ENCODE measurements around the gene ACER1. TPM values are rescaled to one million over a fixed set of nuclear protein-coding genes. Genes with fewer than 3 reads are reported as not detected.

Gene ACER1
- total and polyA plus RNA-seq, 2 of the 13 experiments (the other 11 are each of a cell fraction or from before 2014, with no cell fraction given) = not detected

DNA sequence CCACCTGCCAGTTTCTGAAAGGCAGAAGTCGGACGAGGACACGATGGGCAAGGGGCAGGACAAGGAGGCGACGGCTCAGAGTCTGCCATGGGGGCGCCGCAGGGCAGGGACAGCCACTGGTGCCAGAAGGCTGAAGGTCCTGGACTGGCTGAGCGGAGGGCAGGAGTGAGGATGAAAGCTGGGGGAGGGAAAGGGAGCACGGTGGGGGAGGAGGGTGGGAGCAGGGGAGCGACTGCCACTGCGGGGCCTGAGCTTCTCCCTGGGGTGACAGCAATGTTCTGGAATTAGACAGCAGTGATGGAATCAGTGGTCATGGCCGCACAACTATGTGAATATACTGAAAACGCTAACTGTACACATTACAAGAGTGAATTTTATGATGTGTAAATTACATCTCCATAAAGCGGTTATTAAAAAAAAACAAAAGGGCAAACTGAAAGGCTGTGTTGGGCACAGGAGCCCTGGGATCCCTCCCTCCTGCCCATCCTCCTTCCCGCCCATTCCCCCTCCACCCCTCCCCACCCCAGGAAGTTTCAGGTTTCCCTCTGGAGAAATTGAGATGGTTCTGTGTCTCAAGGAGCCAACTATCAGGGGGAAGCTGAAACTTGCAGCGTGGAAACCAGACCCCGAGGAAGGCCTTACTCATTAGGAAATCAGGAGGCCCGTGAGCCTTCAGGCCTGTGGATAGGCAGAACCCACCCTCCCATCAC, 69.5 kb downstream of the ACER1 start (continued):
- TF ChIP-seq ZNF691 (CRISPR knock-in tag; IDR thresholded peaks at IDR 0.05; ENCODE audit: borderline replicate concordance, low read depth) (no peak), ZNF431 (CRISPR knock-in tag; IDR thresholded peaks at IDR 0.05; ENCODE audit: borderline replicate concordance, low read depth) (no peak), KDM5A (IDR thresholded peaks at IDR 0.05; ENCODE audit: borderline replicate concordance, low read length) (no peak), NCOA2 (CRISPR knock-in tag; IDR thresholded peaks at IDR 0.05) (no peak), ZSCAN29 (CRISPR knock-in tag; conservative IDR thresholded peaks at IDR 0.05) (no peak)

DNA sequence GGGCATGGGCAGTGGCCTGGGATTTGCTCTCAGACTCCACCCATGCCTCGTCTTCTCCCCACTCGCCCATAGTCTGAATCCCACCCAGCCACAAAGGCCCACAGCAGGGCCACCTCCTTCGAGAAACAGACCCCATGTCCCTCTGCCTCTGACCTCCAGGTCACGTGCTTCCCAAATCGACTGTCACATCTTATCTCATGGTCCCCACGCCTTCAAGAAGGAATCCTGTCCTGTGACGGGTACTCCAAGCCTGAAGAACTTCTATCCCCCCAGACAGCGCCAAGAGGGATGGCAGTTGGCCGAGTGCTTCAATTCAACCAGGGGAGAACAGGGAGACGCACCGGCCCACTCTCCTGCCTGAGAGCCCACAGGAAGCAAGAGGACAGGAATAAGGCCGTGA, 70.1 kb downstream of the ACER1 start:
- Histone ChIP-seq H4K20me1 (ENCODE audit: insufficient read depth, low read length) (peaks cover 7% of the 10 kb centered on the region; the same call in 1 of the 2 replicates), H3K27me3 (ENCODE audit: control insufficient read depth in 1 of 2, insufficient read depth in 2 of 2, low read length in 2 of 2) (no peaks in the 10 kb centered on the region), H3K36me3 (replicated peaks in 1 of 2; ENCODE audit: control insufficient read depth in 1 of 2, insufficient read depth in 2 of 2, low read length in 2 of 2) (peaks cover 31 to 70% of the 10 kb centered on the region in 2 experiments; a peak in 4 of 5 replicates), H3K79me2 (ENCODE audit: insufficient read depth, low read length) (peaks cover 20% of the 10 kb centered on the region), H3K4me3 (replicated peaks in 1 of 3; ENCODE audit: insufficient read depth in 1 of 3, low read depth in 2 of 3, low read length in 3 of 3) (no peak overlapping the region), H3K4me2 (ENCODE audit: low read depth, low read length) (no peak overlapping the region), H3K9ac (ENCODE audit: insufficient read depth, low read depth, low read length) (no peak overlapping the region), H3K9me3 (ENCODE audit: low read length) (no peaks in the 10 kb centered on the region), H3K27ac (ENCODE audit: extremely low read length, insufficient read depth, low read length) (no peak overlapping the region), H3K4me1 (ENCODE audit: insufficient read depth, low read length) (peaks cover 22% of the 10 kb centered on the region), H2AFZ (ENCODE audit: low read length) (no peak overlapping the region)
- intact Hi-C loops (cut with micrococcal nuclease; ENCODE audit: unreplicated experiment) = no loop called here
- BruUV-seq (replicated peaks) = no TSS peak
- no peak for ATAC-seq
- DNase-seq (ENCODE audit: low spot score) = no peak
- 94% methylated on average over 10 of the region's 12 CpGs for WGBS (ENCODE audit: low lambda C conversion rate)
- in situ Hi-C loops (cut with HindIII; ENCODE audit: extremely low pct_ligation_motif_present, low pct_unique_long_range_greater_than_20kb) = no loop called here
- ChIA-PET CTCF (ENCODE audit: low intra/inter-chr PET ratio, low total read pairs) (no interaction called here), POLR2A (no interaction called here)
- FAIRE-seq = no peak
- TF ChIP-seq STAG1 (CRISPR knock-in tag; IDR thresholded peaks at IDR 0.05) (no peak), ZNF382 (CRISPR knock-in tag; IDR thresholded peaks at IDR 0.05; ENCODE audit: borderline replicate concordance) (no peak), ZNF878 (CRISPR knock-in tag; IDR thresholded peaks at IDR 0.05) (no peak), ZNF879 (CRISPR knock-in tag; IDR thresholded peaks at IDR 0.05) (no peak), SETDB1 (CRISPR knock-in tag; IDR thresholded peaks at IDR 0.05; ENCODE audit: borderline replicate concordance) (no peak), HOXA3 (CRISPR knock-in tag; IDR thresholded peaks at IDR 0.05) (no peak), ATF2 (CRISPR knock-in tag; IDR thresholded peaks at IDR 0.05) (no peak), ZNF713 (CRISPR knock-in tag; IDR thresholded peaks at IDR 0.05) (no peak), FOXA1 (IDR thresholded peaks at IDR 0.05) (no peak), FOXA1 (CRISPR knock-in tag; IDR thresholded peaks at IDR 0.05) (no peak), HDAC1 (CRISPR knock-in tag; IDR thresholded peaks at IDR 0.05) (no peak), EED (CRISPR knock-in tag; IDR thresholded peaks at IDR 0.05) (no peak), TAF1 (CRISPR knock-in tag; IDR thresholded peaks at IDR 0.05) (no peak)
- TF ChIP-seq, protein P1, sequence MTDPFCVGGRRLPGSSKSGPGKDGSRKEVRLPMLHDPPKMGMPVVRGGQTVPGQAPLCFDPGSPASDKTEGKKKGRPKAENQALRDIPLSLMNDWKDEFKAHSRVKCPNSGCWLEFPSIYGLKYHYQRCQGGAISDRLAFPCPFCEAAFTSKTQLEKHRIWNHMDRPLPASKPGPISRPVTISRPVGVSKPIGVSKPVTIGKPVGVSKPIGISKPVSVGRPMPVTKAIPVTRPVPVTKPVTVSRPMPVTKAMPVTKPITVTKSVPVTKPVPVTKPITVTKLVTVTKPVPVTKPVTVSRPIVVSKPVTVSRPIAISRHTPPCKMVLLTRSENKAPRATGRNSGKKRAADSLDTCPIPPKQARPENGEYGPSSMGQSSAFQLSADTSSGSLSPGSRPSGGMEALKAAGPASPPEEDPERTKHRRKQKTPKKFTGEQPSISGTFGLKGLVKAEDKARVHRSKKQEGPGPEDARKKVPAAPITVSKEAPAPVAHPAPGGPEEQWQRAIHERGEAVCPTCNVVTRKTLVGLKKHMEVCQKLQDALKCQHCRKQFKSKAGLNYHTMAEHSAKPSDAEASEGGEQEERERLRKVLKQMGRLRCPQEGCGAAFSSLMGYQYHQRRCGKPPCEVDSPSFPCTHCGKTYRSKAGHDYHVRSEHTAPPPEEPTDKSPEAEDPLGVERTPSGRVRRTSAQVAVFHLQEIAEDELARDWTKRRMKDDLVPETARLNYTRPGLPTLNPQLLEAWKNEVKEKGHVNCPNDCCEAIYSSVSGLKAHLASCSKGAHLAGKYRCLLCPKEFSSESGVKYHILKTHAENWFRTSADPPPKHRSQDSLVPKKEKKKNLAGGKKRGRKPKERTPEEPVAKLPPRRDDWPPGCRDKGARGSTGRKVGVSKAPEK (CRISPR knock-in tag; IDR thresholded peaks at IDR 0.05; ENCODE audit: borderline replicate concordance) = no peak
